HepG2 (cell line): ENCODE measurements around the gene MDH1. TPM values are rescaled to one million over a fixed set of nuclear protein-coding genes. Genes with fewer than 3 reads are reported as not detected.

Experiments
- DR1 ChIP-seq: sonication (generic); formaldehyde crosslinking; IDR thresholded peaks from 2 replicates; pipeline ENCODE4 v1.8.0; 2021; ENCODE audit warnings: mild to moderate bottlenecking, missing genetic modification reagents, inconsistent platforms
- HNRNPLL ChIP-seq: fragments of 200-400 bp; formaldehyde crosslinking; IDR thresholded peaks from 2 replicates; pipeline ENCODE4 v1.6.1; 2017; ENCODE audit warnings: mild to moderate bottlenecking, low read depth, low read length; ENCODE audit not compliant: poor library complexity, severe bottlenecking
- HOXA7 ChIP-seq: sonication (generic); formaldehyde crosslinking; IDR thresholded peaks from 2 replicates; pipeline ENCODE4 v1.8.1; 2022; ENCODE audit warnings: mild to moderate bottlenecking, missing genetic modification reagents, moderate library complexity
- LCORL ChIP-seq, 2 experiments: fragments of 450-650 bp in 1 of 2; sonication (generic) in 1 of 2; formaldehyde crosslinking in 1 of 2; IDR thresholded peaks; 2 replicates each; pipeline versions ENCODE4 v1.5.0 to v1.6.1; 2017 to 2020; ENCODE audit warnings: antibody characterized with exemption in 1 of 2, missing genetic modification reagents in 1 of 2
- NFRKB ChIP-seq: fragments of 450-650 bp; IDR thresholded peaks from 2 replicates; pipeline ENCODE4 v1.6.1; 2017
- NR3C1 ChIP-seq: sonication (generic); formaldehyde crosslinking; IDR thresholded peaks from 2 replicates; pipeline ENCODE4 v1.4.0; 2020; ENCODE audit warnings: missing genetic modification reagents
- RARG ChIP-seq: sonication (generic); formaldehyde crosslinking; IDR thresholded peaks from 2 replicates; pipeline ENCODE4 v1.4.0; 2020; ENCODE audit warnings: low read depth, mild to moderate bottlenecking, missing genetic modification reagents
- SATB2 ChIP-seq: sonication (generic); formaldehyde crosslinking; IDR thresholded peaks from 2 replicates; pipeline ENCODE4 v1.5.0; 2020; ENCODE audit warnings: missing genetic modification reagents
- ZNF10 ChIP-seq: sonication (generic); formaldehyde crosslinking; IDR thresholded peaks from 2 replicates; pipeline ENCODE4 v1.4.0; 2020; ENCODE audit warnings: mild to moderate bottlenecking, low read depth, missing genetic modification reagents, borderline replicate concordance
- ZNF121 ChIP-seq: sonication (generic); formaldehyde crosslinking; IDR thresholded peaks from 2 replicates; pipeline ENCODE4 v1.5.0; 2020; ENCODE audit warnings: mild to moderate bottlenecking, missing genetic modification reagents
- ZNF180 ChIP-seq: sonication (generic); formaldehyde crosslinking; IDR thresholded peaks from 2 replicates; pipeline ENCODE4 v1.4.0; 2020; ENCODE audit warnings: low read depth, missing genetic modification reagents, borderline replicate concordance
- ZNF329 ChIP-seq: sonication (generic); formaldehyde crosslinking; IDR thresholded peaks from 2 replicates; pipeline ENCODE4 v1.9.0; 2021; ENCODE audit warnings: low read depth, mild to moderate bottlenecking, missing genetic modification reagents
- ZNF350 ChIP-seq: sonication (generic); formaldehyde crosslinking; IDR thresholded peaks from 2 replicates; pipeline ENCODE4 v1.4.0; 2020; ENCODE audit warnings: mild to moderate bottlenecking, low read depth, missing genetic modification reagents, borderline replicate concordance
- ZNF724P ChIP-seq: sonication (generic); formaldehyde crosslinking; IDR thresholded peaks from 2 replicates; pipeline ENCODE4 v1.8.0; 2022; ENCODE audit warnings: missing genetic modification reagents, borderline replicate concordance
- polyA plus RNA-seq, 8 experiments: library from polyadenylated mRNA; depleted of rRNA in 3 of 8; stranded (reverse) in 7 of 8; unstranded in 1 of 8; fragments of >200 nt; fragmentation: Illumina TruSeq in 4 of 8; extraction: Trizol in 4 of 8; gene quantifications; 2 replicates each; pipeline versions ENCODE4 v1.2.1 to v1.2.3, GENCODE V29; 2011 to 2016; ENCODE audit warnings: low read depth in 4 of 8, missing spikeins in 1 of 8, mixed read lengths in 1 of 8; ENCODE audit not compliant: insufficient read depth in 1 of 8
- total RNA-seq, 5 experiments: library from RNA; depleted of rRNA; stranded (reverse); fragments of >200 nt; fragmentation: Illumina TruSeq; extraction: Trizol; gene quantifications; 2 replicates each; pipeline ENCODE4 v1.2.3, GENCODE V29; 2016; ENCODE audit warnings: low read depth in 1 of 5
- TF ChIP-seq, protein P1 (sequence below): sonication (generic); formaldehyde crosslinking; IDR thresholded peaks from 2 replicates; pipeline ENCODE4 v1.4.0; 2020; ENCODE audit warnings: mild to moderate bottlenecking, low read depth, missing genetic modification reagents
- TF ChIP-seq, protein P2 (sequence below), 2 experiments: sonication (generic) in 1 of 2; formaldehyde crosslinking in 1 of 2; IDR thresholded peaks; 2 replicates each; pipeline versions ENCODE4 v1.4.0 to v1.6.1; 2016 to 2020; ENCODE audit warnings: borderline replicate concordance in 1 of 2, low read depth in 1 of 2, mild to moderate bottlenecking in 1 of 2, missing genetic modification reagents in 1 of 2
- TF ChIP-seq, protein P3 (sequence below): sonication (generic); formaldehyde crosslinking; IDR thresholded peaks from 2 replicates; pipeline ENCODE4 v1.5.0; 2020; ENCODE audit warnings: mild to moderate bottlenecking, missing genetic modification reagents
- TF ChIP-seq, protein P4 (sequence below): sonication (generic); formaldehyde crosslinking; IDR thresholded peaks from 2 replicates; pipeline ENCODE4 v1.8.0; 2022; ENCODE audit warnings: low read depth, missing genetic modification reagents

MDH1 gene
- total and polyA plus RNA-seq, 2 of the 13 experiments (the other 11 are each of a cell fraction or from before 2014, with no cell fraction given) = 293 to 415 TPM

- TF ChIP-seq LCORL (IDR thresholded peaks at IDR 0.05) (peak; percentile 93), LCORL (CRISPR knock-in tag; IDR thresholded peaks at IDR 0.05) (peak; percentile 84), NFRKB (0 out of 2 replicates have a peak, but pooled peaks have one; percentile 51), ZNF329 (CRISPR knock-in tag) (no peak), ZNF121 (CRISPR knock-in tag) (no peak), HNRNPLL (peak; percentile 40), SATB2 (CRISPR knock-in tag) (no peak), NR3C1 (CRISPR knock-in tag) (no peak), ZNF350 (CRISPR knock-in tag) (peak; percentile 92; the same call in 1 of the 2 replicates), DR1 (CRISPR knock-in tag) (0 out of 2 replicates have a peak, but pooled peaks have one; percentile 43), ZNF180 (no peak; the same call in 1 of the 2 replicates), ZNF724P (CRISPR knock-in tag) (no peak; the same call in 1 of the 2 replicates), RARG (CRISPR knock-in tag) (no peak), ZNF10 (CRISPR knock-in tag) (no peak), HOXA7 (no peak)
- TF ChIP-seq, protein P1, sequence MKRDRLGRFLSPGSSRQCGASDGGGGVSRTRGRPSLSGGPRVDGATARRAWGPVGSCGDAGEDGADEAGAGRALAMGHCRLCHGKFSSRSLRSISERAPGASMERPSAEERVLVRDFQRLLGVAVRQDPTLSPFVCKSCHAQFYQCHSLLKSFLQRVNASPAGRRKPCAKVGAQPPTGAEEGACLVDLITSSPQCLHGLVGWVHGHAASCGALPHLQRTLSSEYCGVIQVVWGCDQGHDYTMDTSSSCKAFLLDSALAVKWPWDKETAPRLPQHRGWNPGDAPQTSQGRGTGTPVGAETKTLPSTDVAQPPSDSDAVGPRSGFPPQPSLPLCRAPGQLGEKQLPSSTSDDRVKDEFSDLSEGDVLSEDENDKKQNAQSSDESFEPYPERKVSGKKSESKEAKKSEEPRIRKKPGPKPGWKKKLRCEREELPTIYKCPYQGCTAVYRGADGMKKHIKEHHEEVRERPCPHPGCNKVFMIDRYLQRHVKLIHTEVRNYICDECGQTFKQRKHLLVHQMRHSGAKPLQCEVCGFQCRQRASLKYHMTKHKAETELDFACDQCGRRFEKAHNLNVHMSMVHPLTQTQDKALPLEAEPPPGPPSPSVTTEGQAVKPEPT (CRISPR knock-in tag) = no peak
- TF ChIP-seq, protein P2, sequence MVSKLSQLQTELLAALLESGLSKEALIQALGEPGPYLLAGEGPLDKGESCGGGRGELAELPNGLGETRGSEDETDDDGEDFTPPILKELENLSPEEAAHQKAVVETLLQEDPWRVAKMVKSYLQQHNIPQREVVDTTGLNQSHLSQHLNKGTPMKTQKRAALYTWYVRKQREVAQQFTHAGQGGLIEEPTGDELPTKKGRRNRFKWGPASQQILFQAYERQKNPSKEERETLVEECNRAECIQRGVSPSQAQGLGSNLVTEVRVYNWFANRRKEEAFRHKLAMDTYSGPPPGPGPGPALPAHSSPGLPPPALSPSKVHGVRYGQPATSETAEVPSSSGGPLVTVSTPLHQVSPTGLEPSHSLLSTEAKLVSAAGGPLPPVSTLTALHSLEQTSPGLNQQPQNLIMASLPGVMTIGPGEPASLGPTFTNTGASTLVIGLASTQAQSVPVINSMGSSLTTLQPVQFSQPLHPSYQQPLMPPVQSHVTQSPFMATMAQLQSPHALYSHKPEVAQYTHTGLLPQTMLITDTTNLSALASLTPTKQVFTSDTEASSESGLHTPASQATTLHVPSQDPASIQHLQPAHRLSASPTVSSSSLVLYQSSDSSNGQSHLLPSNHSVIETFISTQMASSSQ (IDR thresholded peaks at IDR 0.05; ENCODE audit: low read depth) = peak; percentile 54; the same call in 1 of the 2 replicates
- TF ChIP-seq, protein P2 (CRISPR knock-in tag; IDR thresholded peaks at IDR 0.05; ENCODE audit: borderline replicate concordance) = peak; percentile 31; the same call in 1 of the 2 replicates
- TF ChIP-seq, protein P3, sequence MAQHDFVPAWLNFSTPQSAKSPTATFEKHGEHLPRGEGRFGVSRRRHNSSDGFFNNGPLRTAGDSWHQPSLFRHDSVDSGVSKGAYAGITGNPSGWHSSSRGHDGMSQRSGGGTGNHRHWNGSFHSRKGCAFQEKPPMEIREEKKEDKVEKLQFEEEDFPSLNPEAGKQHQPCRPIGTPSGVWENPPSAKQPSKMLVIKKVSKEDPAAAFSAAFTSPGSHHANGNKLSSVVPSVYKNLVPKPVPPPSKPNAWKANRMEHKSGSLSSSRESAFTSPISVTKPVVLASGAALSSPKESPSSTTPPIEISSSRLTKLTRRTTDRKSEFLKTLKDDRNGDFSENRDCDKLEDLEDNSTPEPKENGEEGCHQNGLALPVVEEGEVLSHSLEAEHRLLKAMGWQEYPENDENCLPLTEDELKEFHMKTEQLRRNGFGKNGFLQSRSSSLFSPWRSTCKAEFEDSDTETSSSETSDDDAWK (CRISPR knock-in tag) = no peak
- TF ChIP-seq, protein P4, sequence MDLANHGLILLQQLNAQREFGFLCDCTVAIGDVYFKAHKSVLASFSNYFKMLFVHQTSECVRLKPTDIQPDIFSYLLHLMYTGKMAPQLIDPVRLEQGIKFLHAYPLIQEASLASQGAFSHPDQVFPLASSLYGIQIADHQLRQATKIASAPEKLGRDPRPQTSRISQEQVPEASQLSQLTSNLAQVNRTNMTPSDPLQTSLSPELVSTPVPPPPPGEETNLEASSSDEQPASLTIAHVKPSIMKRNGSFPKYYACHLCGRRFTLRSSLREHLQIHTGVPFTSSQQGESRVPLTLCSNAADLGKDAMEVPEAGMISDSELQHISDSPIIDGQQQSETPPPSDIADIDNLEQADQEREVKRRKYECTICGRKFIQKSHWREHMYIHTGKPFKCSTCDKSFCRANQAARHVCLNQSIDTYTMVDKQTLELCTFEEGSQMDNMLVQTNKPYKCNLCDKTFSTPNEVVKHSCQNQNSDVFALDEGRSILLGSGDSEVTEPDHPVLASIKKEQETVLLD (CRISPR knock-in tag) = peak; percentile 56; the same call in 1 of the 2 replicates
These were observed at the start of gene MDH1, which contains the start of gene WDPCP (continued) for GRCh38 chr2:63588385-63589147.
